NCI-H748 (cell line): ENCODE measurements around the gene SHANK1.
A peak's percentile ranks its signal among the peaks of the same experiment; 100 is the strongest.
"Not testable (repeated sequence)": the region's sequence is repeated elsewhere in the genome, so short reads cannot be mapped to it uniquely, and the experiment has no call there.

Source experiments
- DNase-seq: peaks from one replicate; lab custom pipeline; 2025; ENCODE audit not compliant: unreplicated experiment; lab: John Stamatoyannopoulos, UW

Gene SHANK1

DNA sequence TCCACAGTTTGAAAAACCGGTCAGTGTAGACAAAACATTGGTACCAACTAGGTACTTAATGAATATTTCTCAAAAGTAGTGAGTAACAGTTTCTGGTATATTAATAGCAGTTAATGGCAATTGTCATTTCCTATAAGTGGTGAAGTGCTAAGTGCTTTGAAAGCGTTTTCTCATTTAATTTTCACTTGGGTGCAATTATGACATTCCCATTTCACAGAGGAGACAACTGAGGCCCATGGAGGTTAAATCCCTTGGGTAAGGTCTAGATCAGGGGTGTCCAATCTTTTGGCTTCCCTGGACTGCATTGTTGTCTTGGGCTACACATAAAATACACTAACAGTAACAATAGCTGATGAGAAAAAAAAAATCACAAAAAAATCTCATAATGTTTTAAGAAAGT is 79.2 kb downstream of the SHANK1 start:
- DNase-seq: no peak

DNA sequence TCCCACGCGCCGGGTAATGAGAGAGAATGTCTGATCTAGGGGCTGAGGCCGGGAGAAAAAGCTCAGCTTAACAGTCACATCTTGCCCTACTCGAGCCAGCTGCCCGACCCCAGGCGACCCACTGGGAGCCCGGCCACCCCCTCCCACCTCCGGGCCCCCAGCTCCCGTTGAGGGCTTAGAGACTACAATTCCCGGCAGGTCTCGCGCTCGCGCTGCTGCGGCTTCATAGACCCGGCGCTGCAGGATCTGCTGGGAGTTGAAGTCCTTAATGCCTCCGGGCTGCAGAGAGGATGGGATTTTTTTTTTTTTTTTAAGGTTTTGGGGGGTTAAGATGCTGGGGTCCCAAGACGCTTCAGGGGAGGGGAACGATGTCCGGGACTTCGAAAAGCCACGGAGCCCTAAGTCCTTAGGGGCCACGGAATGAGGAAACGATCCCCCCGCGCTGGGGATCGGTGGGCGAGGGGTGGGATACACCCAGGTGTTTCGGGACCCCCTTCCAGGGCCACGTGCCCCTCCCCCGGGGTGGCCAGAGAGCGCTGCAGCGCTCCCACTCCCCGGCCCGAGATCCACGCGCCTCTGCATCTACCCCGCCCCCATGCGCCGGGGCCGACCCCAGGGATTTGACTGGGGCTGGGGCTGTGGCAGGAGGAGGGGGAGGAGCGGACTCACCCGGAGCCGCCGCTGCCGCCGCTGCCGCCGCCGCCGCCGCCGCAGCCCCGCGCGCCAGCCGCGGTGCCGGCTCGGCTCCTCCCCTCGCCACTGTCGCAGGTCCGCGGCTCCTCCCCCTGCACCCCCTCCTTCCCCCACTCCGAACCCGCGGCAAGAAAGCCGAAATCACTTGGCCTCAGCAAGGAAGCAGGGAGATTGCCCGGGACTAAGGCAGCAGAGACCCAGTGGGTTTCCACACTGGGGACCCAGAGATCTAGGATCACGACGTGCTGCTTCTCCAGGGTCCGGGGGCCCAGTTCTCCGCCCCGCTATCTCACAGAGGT is 80.2 kb downstream of the SHANK1 start, which contains the start of gene SYT3:
TSS of gene SYT3 (minus strand) at position 761 of the 992 bp plus-strand sequence. CDS start 2,470 bp downstream, outside the sequence.
- peak; percentile 83 for DNase-seq

DNA sequence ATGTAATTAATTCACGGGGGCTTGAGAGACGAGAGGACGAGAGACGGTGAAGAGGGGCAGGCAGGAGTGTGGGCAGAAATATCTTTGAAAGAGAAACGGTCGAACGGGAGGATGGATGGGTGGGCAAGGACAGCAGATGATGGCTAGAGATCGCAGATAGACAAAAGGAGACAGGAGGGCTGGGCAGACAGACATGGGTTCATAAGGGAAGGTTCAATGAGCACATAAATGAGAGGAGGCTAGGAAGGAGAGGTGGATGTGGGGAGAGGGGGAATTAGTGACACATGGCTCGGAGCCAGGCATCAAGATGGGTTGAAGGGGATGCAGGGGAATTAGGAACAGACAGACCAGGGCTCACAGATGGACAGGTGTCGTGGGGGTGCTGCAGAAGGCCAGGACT is 81.0 kb downstream of the SHANK1 start:
- no peak for DNase-seq

DNA sequence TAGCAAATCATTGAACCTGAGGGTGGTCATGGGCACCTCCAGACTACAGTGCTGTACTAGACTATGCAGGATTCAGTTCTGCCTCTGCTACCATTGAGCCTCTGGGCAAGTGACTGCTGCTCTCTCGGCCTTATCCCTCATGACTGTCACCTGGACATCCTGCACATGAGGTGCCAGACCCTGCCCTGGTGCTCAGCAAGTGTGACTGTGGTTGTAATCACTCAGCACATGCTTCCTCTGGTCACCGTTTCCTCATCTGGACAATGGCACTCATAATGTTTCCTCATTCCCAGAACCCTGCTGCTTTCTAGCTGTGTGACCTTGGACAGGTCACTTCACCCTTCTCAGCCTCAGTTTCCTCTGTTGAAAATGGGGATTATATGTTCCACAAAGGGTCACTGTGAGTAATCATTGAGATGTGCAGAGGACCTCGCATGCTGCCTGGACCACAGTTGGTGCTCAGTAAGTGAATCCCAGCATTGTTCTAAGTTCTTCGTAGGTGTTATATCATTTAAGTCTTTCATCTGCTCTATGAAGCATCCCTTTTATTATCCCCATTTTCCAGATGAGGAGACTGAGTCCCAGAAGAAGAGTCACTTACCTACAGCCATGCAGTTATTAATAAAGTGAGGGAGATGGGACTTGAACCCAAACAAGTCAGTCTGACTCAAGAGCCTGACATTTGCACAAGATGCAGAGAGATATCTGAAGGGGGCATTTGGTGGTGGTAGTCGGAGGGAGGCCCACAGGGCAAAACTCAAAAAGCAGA is 83.1 kb downstream of the SHANK1 start:
- DNase-seq: no peak

DNA sequence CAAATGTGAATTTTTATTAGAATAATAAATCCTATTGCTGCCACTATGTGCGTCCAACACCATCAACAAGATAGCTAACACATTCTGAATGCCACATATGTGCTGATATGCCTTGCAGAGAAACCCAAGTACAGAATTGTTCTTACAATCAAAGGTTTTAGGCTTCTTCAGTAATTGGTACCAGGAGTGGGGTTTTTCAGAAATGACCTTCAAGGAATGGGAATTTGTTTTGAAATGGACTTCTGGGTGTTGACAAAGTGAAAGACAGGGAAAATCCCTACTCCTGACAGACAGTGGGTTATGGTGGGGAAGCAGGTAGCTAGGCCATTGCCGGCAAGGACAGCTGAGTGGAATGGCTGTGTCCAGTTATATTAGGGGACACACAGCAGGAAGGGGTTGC is 85.6 kb downstream of the SHANK1 start:
- no peak for DNase-seq

DNA sequence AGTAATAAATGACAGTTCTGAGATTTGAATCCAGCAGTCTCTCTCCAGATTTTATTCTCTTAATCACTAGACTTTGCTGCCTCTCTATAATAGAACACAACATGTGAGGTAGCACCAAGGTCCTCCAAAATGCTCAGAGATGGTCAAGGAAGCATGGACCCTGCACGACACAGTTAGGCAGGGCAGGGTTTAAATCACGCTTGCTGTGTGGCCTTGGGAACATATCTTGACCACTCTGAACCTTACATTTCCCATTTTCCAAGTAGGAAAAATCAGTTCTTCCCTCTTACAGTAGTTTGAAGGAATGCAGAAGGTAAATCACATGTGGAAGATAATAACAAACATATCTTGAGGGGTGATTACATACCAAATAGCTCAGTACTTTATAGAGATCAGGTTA is 86.2 kb downstream of the SHANK1 start:
- no peak for DNase-seq

DNA sequence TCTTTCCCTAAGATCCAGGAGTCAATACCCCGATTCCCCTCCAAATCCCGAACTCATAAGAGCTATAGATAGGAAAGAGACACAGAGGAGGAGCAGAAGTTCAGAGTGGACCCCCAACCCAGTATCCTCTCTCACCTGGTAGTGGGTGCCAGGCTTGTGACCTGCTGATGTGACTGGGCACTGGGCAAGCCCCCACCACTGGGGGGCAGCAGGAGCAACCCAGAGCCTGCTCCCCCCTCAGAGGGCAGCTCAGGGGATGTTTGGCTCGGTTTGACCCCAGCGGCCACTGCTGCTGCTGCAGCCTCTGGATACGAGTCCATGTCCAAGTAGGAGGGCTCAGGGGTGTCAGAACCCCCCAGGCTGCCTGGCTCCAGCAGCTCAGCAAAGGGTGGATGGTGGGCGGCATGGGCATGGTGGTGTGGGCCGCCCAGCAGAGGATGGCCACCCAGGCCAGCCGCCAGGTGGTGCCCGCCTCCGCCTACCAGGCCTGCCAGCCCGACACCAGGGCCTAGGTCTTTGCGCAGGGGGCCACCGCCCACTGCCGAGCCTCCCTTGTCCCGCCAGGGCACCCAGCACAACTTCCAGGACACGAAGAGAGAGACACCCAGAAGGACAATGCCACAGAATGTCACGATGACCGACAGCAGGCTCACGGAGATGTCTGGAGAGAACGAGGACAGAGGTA is 87.3 kb downstream of the SHANK1 start:
- no peak for DNase-seq

DNA sequence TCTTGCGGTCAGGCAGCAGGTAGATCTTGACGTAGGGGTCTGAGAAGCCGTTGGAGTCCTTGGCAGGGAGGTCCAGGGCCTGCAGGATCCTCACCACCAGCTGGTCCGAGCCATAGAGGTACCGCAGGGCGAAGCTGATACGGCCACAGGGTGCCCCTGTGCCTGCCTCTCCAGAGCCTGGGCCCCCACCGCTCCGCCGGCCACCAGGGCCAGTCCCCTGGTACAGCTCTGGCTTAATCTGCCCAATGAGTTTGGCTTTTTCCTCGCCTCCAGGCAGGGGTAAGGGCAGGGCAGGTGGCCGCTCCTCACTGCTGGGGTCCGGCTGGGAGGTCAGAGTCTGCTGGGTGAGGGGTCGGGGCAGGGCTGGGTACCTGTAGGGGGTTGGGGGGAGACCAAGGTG is 89.8 kb downstream of the SHANK1 start:
- DNase-seq: no peak

DNA sequence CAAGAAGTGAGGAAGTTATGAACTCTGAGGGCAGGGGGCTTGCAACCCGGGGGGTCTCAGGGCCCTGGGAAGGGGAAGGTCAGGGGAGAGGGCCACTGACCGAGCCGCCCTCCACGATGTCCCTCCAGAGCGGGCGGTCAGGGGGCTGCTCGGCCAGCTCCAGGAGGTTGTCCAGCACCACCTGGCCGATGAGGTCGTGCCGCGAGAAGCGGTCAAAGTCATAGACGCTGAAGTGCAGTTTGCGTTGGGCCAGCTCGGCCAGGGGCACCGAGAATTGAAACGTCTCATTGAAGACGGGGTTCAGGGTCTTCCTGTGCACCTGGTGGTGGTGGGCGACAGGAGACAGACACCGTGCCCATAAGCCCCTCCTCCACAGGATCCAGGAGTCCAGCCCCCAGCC is 90.4 kb downstream of the SHANK1 start:
- no peak for DNase-seq

DNA sequence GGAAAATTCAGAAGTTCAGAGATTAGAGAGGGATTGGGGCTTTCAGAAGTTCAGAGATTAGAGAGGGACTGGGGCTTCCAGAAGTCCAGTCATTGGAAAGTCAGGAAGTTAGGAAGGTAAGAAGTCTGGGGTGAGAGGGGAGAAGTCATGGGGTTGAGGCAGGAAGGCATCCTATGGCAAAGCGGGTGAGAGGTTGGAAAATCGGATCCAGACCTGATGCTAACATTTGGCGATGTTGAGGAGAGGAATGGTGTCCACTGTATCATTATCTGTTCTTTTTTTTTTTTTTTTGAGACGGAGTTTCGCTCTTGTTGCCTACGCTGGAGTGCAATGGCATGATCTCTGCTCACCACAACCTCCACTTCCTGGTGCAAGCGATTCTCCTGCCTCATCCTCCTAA is 91.1 kb downstream of the SHANK1 start:
- no peak for DNase-seq

DNA sequence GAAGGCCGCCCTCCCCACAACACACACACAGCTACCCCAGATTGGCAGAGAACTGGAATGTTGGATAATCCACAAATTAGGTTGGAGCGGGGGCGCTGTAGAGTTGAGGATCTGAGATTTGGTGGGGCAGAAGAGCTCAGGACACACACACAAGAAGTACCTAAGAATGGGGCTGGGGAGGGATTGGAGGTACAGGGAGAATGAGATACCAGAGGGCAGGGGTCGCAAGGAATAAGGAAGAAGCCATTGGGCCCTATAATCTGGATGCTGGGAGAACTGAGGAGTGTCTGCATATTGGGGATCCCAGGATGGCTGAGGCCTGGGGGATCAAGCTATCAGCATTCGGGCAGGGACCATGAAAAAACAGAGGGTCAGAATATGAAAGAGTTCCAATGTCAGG is 91.5 kb downstream of the SHANK1 start:
- DNase-seq: no peak

DNA sequence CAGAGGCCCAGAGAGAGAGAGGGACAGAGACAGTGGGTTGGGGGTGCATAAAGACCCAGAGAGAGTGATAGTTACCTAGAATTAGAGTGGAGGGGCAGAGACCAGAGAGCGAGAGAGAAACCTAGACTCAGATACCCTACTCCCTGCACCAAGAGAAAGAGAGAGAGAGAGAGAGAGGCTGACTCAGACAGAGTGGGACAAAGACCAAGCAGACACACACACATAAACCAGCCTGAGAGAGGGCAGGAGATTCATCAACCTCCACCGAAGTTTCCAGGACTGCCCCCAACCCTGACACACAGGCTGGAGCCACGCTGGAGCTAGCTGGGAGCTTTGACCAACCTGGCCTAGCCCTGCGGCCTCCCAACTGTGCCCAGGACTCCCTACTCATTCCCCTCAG is 92.8 kb downstream of the SHANK1 start:
- no peak for DNase-seq

DNA sequence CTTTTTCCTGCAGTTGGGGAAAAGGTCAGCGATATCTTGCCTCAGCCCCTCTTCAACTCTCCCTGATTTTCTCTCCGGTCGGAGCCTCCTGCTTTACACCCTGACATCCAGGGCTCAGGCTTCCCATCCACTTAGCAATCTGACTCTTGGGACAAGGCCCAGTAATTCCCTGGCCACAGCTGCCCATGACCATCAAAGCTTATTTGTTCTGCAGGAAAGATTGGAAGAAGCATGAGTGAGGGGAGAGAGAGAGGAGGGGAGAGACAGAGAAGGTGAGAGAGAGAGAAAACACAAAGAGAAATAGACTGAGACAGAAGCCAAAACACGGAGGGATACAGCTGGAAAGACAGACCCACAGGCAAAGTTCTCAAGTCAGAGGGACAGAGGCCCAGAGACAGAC is 93.6 kb downstream of the SHANK1 start:
- no peak for DNase-seq

DNA sequence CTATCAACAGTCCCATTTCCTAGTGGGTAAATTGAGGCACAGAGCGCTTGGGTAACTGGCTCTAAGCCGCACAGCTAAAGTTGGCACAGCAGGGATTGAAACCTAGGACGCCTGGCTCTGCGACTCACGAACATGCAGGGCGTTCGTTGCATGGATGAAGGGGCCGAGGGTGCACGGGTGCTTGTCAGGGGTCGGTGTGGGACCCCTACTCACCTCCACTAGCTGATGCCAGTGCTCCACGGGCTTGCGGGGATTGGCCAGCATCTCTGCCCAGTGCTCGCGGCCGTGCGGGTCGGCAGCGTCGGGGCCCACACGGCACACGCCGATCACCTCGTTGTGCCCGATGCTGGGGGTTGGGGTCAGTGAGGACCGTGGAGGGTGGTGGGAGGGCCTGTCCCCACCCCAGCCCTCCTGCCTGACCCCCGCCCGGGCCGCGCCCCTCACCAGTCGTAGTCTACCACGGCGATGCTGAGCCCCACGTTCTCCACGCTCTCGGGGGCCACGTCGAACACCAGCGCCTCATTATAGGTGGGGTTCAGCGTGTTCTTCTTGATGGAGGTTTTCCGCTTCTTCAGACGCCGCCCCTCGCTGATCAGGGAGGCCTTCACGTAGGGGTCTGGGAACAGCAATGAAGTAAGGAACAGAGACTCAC is 94.5 kb downstream of the SHANK1 start:
- no peak for DNase-seq

DNA sequence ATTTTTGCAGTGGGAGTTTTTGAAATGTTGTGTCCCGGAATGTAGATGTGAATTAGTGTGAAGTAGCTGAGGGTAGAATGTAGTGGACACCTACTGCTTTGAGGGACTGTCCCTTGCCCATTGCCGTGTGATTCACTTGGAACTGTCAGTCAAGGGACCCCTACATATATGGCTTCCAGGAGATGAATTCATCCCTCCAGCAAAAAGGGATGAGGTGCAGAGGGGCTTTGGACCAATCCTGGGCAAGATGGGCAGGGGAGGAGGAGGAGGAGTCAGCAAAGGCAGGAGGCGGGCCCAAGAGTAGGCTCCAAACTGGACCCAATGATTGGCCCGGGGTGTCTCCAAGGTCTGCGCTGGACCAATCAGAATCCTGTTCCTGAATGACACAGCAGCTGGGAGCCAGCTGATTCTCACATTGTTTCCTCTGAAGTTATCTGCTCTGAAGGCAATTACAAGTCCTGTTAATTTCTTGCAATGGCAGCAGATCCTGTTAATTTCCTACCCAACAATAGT is 99.2 kb downstream of the SHANK1 start:
- not testable (repeated sequence) for DNase-seq

DNA sequence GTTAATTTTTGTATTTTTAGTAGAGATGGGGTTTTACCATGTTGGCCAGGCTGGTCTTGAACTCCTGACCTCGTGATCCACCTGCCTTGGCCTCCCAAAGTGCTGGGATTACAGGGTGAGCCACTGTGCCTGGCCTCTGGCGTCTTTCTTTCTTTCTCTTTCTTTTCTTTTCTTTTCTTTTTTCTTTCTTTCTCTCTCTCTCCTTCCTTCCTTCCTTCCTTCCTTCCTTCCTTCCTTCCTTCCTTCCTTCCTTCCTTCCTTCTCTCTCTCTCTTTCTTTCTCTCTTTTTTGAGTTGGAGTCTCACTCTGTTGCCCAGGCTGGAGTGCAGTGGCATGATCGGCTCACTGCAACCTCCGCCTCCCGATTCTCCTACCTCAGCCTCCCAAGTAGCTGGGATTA is 100.4 kb downstream of the SHANK1 start:
- DNase-seq: not testable (repeated sequence)

DNA sequence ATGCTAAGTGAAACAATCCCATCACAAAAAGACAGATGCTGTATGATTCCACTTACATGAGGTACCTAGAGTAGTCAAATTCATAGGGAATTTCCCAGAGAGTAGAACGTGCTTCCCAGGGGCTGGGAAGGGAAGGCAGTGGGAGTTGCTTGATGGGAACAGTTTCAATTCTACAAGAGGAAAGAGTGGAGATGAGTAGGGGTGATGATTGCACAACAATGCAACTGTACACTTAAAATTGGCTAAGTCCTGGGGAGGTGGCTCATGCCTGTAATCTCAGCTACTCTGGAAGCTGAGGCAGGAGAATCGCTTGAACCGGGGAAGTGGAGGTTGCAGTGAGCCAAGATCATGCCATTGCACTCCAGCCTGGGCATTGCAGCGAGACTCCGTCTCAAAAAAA is 101.2 kb downstream of the SHANK1 start:
- not testable (repeated sequence) for DNase-seq

DNA sequence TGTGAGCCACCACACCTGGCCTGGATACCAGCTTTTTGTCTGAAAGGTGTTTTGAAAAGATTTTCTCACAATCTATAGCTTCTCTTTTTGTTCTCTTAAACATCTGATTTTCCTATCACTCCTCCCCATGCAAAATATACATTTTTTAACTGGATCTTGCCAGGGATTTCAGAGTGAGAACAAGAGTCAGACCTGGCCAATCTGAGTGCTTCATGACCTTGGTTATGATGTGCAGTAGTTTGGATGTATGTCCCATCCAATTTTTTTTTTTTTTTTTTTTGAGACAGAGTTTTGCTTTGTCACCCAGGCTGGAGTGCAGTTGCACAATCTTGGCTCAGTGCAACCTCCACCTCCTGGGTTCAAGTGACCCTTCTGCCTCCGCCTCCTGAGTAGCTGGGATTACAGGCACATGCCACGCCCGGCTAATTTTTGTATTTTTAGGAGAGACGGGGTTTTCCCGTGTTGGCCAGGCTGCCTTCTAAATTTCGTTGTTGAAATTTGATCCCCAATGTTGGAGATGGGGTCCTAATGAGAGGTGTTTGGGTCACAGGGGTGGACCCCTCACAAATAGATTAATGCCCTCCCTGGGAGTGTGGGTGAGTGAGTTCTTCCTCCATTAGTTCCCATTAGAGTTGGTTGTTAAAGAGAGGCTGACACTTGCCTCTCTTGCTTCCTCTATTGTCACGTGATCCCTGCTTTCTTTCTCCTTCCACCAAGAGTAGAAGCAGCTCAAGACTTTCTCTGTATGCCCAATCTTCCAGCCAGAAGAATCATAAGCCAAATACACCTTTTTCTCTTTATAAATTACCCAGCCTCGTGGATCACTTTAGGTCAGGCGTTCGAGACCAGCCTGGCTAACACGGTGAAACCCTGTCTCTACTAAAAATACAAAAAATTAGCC is 106.8 kb downstream of the SHANK1 start:
- not testable (repeated sequence) for DNase-seq
